GM06990 (cell line): Measurements from ENCODE around the gene CNFN.
A peak's percentile ranks its signal among the peaks of the same experiment; 100 is the strongest.

ENCODE experiments used
- DNase-seq: peaks from one replicate; pipeline ENCODE4 v3.0.0-alpha.2; 2011; ENCODE audit not compliant: insufficient read length; ENCODE audit errors: extremely low read depth
- H3K27me3 ChIP-seq: replicated peaks from 2 replicates; pipeline ENCODE4 v1.6.0; 2011; ENCODE audit warnings: low read length; ENCODE audit not compliant: control insufficient read depth, insufficient read depth
- H3K36me3 ChIP-seq: 2 replicates; pipeline ENCODE4 v1.5.1; 2011; ENCODE audit warnings: low read length; ENCODE audit not compliant: control insufficient read depth, insufficient read depth
- H3K4me3 ChIP-seq: replicated peaks from 2 replicates; pipeline ENCODE4 v1.5.1; 2011; ENCODE audit warnings: low read depth, mild to moderate bottlenecking, control low read depth, low read length
- CTCF ChIP-seq: IDR thresholded peaks from 2 replicates; pipeline ENCODE4 v1.5.1; 2011; ENCODE audit warnings: low read length, control low read depth, mild to moderate bottlenecking, inconsistent platforms; ENCODE audit not compliant: insufficient read depth, poor library complexity, severe bottlenecking

Gene CNFN

DNA sequence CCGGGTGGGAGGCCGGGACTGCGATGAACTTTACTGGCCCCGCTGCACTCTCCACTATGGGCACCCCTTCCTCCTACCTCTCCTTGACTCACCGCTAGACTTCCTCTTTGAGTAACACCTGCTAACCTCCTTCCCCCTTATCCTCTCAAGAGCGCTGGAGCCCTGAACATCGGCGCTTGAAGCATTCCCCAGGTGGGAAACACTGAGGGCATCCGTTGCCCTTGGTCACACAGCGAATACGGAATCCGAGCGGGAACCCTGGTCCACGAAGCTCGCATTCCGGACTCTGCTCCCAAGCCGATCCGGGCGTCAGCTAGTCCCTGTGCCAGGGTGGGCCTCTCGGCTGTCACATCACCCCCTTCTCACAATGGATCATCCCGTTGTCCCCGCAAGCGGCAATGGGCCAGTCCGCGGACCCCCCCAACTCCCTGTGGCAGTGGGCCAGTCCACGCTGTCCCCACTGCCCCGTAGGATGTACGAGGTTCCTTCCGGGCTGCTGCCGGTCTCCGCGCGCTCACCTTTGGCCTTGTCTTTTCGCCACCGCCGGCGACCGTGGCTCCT is 32.9 kb upstream of the CNFN start:
- no peak for TF ChIP-seq CTCF
- Histone ChIP-seq H3K4me3 (peak overlapping the region; percentile 69), H3K36me3 (no peaks in the 10 kb centered on the region), H3K27me3 (no peaks in the 10 kb centered on the region; the same call in 1 of the 2 replicates)
- peak; percentile 77 for DNase-seq

DNA sequence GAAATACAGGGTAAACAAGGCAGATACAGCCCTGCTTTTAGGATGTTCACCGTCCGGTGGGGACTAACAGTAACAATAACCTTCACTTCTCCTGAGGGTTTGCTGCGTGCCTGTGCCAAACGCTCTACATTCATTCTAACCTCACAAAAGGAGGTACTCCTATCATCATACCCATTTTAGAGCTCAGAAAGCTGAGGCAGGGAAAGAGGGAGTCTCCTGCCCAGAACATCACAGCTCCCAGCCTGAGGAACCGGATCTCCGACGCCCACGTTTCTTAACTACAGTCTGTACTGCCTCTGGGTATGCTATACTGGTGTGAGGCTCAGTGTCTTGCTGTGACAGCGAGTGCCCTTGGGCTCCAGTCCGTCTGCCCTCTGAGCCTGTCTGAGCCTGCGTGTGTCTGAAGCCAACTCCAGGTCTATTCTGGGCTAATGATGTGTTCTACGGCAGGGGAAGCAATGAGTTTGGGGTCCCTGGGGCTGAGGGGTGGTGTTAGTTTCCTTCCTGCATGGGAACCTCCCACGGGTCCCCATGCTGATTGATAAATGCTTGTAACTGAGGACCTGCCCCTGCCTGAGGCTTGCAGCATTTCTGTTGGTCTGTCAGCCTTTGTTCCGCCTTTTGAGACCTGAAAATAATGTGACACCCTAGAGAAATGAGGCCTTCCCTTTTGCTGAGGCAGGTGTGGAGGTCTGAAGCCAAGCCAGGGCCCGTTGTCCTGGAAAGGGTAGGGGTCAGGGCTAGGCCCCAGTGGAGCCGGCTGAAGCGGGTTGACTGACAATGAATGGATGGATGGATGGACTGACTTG is 32.2 kb upstream of the CNFN start:
- DNase-seq, result no peak

GRCh38 chr19:42421591-42422031 is 31.5 kb upstream of the CNFN start:
- Histone ChIP-seq H3K36me3 (no peaks in the 10 kb centered on the region), H3K27me3 (no peaks in the 10 kb centered on the region; the same call in 1 of the 2 replicates), H3K4me3 (no peak overlapping the region)
- DNase-seq, result no peak
- TF ChIP-seq CTCF, result no peak

More for the DNA sequence above, 32.2 kb upstream of the CNFN start:
- H3K36me3 ChIP-seq, result no peaks in the 10 kb centered on the region
- peak overlapping the region; percentile 69 for H3K4me3 ChIP-seq
- TF ChIP-seq CTCF, result no peak
- H3K27me3 ChIP-seq, result no peaks in the 10 kb centered on the region; the same call in 1 of the 2 replicates

DNA sequence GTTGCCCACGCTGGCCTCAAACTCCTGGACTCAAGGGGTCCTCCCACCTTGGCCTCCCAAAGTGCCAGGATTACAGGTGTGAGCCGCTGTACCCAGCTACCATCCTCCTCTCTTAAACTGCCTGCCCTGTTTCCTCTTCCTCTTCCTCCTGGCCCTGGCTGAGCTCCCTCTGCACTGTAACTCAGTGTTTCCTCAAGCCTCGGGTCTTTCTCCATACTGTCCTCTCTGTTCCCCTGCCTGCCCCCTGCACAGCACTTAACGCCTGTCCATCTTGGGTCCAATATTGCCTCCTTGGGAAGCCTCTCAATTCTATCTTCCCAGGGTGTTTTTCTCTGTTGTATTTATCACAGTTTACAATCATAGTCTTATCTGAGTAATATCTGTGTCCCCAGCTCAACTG is 31.0 kb upstream of the CNFN start:
- TF ChIP-seq CTCF, result no peak
- H3K27me3 ChIP-seq, result no peaks in the 10 kb centered on the region; the same call in 1 of the 2 replicates
- H3K4me3 ChIP-seq, result no peak overlapping the region
- no peaks in the 10 kb centered on the region for H3K36me3 ChIP-seq
- no peak for DNase-seq

DNA sequence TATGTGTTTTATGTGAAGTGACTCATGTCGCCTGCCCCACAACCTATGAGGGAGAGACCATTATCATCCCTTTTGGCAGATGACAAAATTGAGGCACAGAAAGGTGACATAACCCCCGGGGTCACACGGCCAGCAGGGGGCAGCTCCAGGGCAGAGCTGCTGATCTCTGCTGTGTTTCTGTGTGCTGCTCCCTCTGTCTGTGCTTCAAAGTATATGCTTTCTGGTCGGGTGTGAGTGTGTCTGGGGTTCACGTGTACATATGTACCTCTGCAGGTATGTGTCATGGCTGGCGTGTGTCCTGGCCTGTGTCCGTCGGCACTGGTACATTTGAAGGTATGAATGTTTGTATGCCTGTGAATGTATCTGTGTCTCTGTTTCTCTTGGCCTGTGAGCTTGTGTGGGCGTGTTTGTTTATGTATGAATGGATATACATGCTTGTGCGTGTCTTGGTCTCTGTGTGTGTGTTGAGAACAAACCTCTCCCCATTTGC is 30.0 kb upstream of the CNFN start:
- Histone ChIP-seq H3K36me3 (no peaks in the 10 kb centered on the region), H3K27me3 (no peaks in the 10 kb centered on the region; the same call in 1 of the 2 replicates), H3K4me3 (no peak overlapping the region)
- TF ChIP-seq CTCF, result peak; percentile 99
- DNase-seq, result peak; percentile 78
